HCT116 (cell line): ENCODE data around the gene ZNF432. TPM values are rescaled to one million over a fixed set of nuclear protein-coding genes. Genes with fewer than 3 reads are reported as not detected.

Source experiments
- ATAC-seq: fragments of 200-7000 bp; cut with Tn5 transposase; 2 replicates; pipeline ENCODE4 v1.9.1; 2020; ENCODE audit warnings: mild to moderate bottlenecking, moderate library complexity
- BruUV-seq: library from RNA; stranded (reverse); fragments of 400-500 nt; replicated peaks from 2 replicates; lab custom pipeline; 2021; lab: Mats Ljungman, UMichigan
- CTCF ChIA-PET: fragments of 300-600 bp; sonication (Branson Sonifier 250); formaldehyde crosslinking; loops from one replicate; lab custom pipeline; 2021; ENCODE audit warnings: antibody characterized with exemption; lab: Charles Lee
- POLR2A ChIA-PET: fragments of 300-600, 350-600 bp; sonication (Branson Sonifier 250); formaldehyde crosslinking; loops from one replicate; lab custom pipeline; 2021; ENCODE audit warnings: antibody characterized with exemption; lab: Charles Lee
- RAD21 ChIA-PET, 2 experiments: fragments of 300-600 bp; sonication (Branson Sonifier 250); formaldehyde crosslinking; loops; one replicate each; lab custom pipeline; 2023; ENCODE audit warnings: low total read pairs in 2 of 2; ENCODE audit not compliant: uncharacterized antibody in 2 of 2, unreplicated experiment in 2 of 2, low non-redundant PET in 1 of 2; lab: Charles Lee
- DNase-seq: peaks from one replicate; pipeline ENCODE4 v3.0.0-alpha.2; 2010; ENCODE audit warnings: low read depth, low spot score
- H2AFZ ChIP-seq: fragments of 200-600 bp; shearing (Covaris generic), sonication (generic); 2 replicates; pipeline ENCODE4 v1.6.1; 2017; ENCODE audit warnings: low read depth, mixed run types, mixed read lengths, antibody characterized with exemption, low read length; ENCODE audit not compliant: poor library complexity, severe bottlenecking
- H3K27ac ChIP-seq: 2 replicates; pipeline ENCODE4 v1.5.1; 2012; ENCODE audit warnings: low read depth, low read length
- H3K27me3 ChIP-seq: fragments of 200-600 bp; sonication (generic); 2 replicates; pipeline ENCODE4 v1.6.1; 2016; ENCODE audit warnings: mixed run types, low read length, mixed read lengths; ENCODE audit not compliant: insufficient read depth
- H3K36me3 ChIP-seq, 2 experiments: fragments of 200-500 bp in 1 of 2; fragments of 200-600 bp in 1 of 2; sonication (Bioruptor generic) in 1 of 2; sonication (generic) in 1 of 2; 2 replicates each; pipeline versions ENCODE4 v1.5.1 to v1.6.1; 2014 to 2016; ENCODE audit warnings: low read length in 2 of 2, inconsistent platforms in 1 of 2, mixed read lengths in 1 of 2, mixed run types in 1 of 2; ENCODE audit not compliant: insufficient read depth in 2 of 2, control insufficient read depth in 1 of 2
- H3K4me1 ChIP-seq, 2 experiments: fragments of 200-600 bp in 1 of 2; sonication (generic) in 1 of 2; 2 replicates each; pipeline versions ENCODE4 v1.5.1 to v1.6.1; 2012 to 2017; ENCODE audit warnings: low read length in 2 of 2, inconsistent platforms in 1 of 2, mild to moderate bottlenecking in 1 of 2, mixed read lengths in 1 of 2, mixed run types in 1 of 2, moderate library complexity in 1 of 2; ENCODE audit not compliant: insufficient read depth in 2 of 2, control insufficient read depth in 1 of 2
- H3K4me2 ChIP-seq: fragments of 200-600 bp; sonication (generic); 2 replicates; pipeline ENCODE4 v1.6.1; 2017; ENCODE audit warnings: mixed run types, low read length, mixed read lengths
- H3K4me3 ChIP-seq, 2 experiments: fragments of 200-600 bp in 1 of 2; sonication (generic) in 1 of 2; replicated peaks in 1 of 2; 2 replicates each; pipeline ENCODE4 v1.5.1; 2011 to 2016; ENCODE audit warnings: low read length in 2 of 2, control low read depth in 1 of 2, low read depth in 1 of 2, mild to moderate bottlenecking in 1 of 2, mixed read lengths in 1 of 2, mixed run types in 1 of 2
- H3K79me2 ChIP-seq: fragments of 200-600 bp; sonication (generic); 2 replicates; pipeline ENCODE4 v1.6.1; 2017; ENCODE audit warnings: mild to moderate bottlenecking, mixed run types, low read length, moderate library complexity, mixed read lengths; ENCODE audit not compliant: insufficient read depth
- H3K9ac ChIP-seq: fragments of 200-600 bp; sonication (generic); 2 replicates; pipeline ENCODE4 v1.6.1; 2016; ENCODE audit warnings: low read length, mixed read lengths
- H3K9me2 ChIP-seq: fragments of 200-600 bp; sonication (generic), shearing (Covaris generic); 2 replicates; pipeline ENCODE4 v1.6.1; 2017; ENCODE audit warnings: mixed run types, mild to moderate bottlenecking, moderate library complexity; ENCODE audit not compliant: insufficient read depth
- H3K9me3 ChIP-seq, 2 experiments: fragments of 200-500 bp in 1 of 2; fragments of 200-600 bp in 1 of 2; sonication (Bioruptor generic) in 1 of 2; sonication (generic) in 1 of 2; 2 replicates each; pipeline ENCODE4 v1.6.1; 2014 to 2017; ENCODE audit warnings: low read length in 2 of 2, mixed read lengths in 2 of 2, inconsistent platforms in 1 of 2, low read depth in 1 of 2, mild to moderate bottlenecking in 1 of 2, mixed run types in 1 of 2, moderate library complexity in 1 of 2; ENCODE audit not compliant: control insufficient read depth in 1 of 2, insufficient read depth in 1 of 2
- H4K20me1 ChIP-seq: fragments of 200-600 bp; sonication (generic), shearing (Covaris generic); 2 replicates; pipeline ENCODE4 v1.6.1; 2017; ENCODE audit warnings: mixed run types, mild to moderate bottlenecking, moderate library complexity; ENCODE audit not compliant: insufficient read depth
- CBX3 ChIP-seq: IDR thresholded peaks from 2 replicates; pipeline ENCODE4 v1.6.1; 2012; ENCODE audit warnings: low read depth
- ELF1 ChIP-seq: IDR thresholded peaks from 2 replicates; pipeline ENCODE4 v1.6.1; 2012; ENCODE audit warnings: low read depth, borderline replicate concordance
- EZH2phosphoT487 ChIP-seq: fragments of 200-600 bp; IDR thresholded peaks from 2 replicates; pipeline ENCODE4 v1.6.1; 2018; ENCODE audit warnings: antibody characterized with exemption, borderline replicate concordance
- MAX ChIP-seq: IDR thresholded peaks from 2 replicates; pipeline ENCODE4 v1.6.1; 2012
- POLR2A ChIP-seq: IDR thresholded peaks from 2 replicates; pipeline ENCODE4 v1.7.0; 2011; ENCODE audit warnings: borderline replicate concordance; ENCODE audit not compliant: insufficient read depth, insufficient read length; ENCODE audit errors: extremely low read depth
- POLR2AphosphoS5 ChIP-seq: IDR thresholded peaks from 2 replicates; pipeline ENCODE4 v1.6.1; 2011; ENCODE audit warnings: mild to moderate bottlenecking, low read depth, low read length, moderate library complexity
- SIN3A ChIP-seq: IDR thresholded peaks from 2 replicates; pipeline ENCODE4 v1.6.1; 2012; ENCODE audit warnings: low read depth
- SP1 ChIP-seq: IDR thresholded peaks from 2 replicates; pipeline ENCODE4 v1.6.1; 2012; ENCODE audit warnings: low read depth
- SRF ChIP-seq: IDR thresholded peaks from 2 replicates; pipeline ENCODE4 v1.6.1; 2012; ENCODE audit warnings: low read depth
- TCF7L2 ChIP-seq: IDR thresholded peaks from 2 replicates; pipeline ENCODE4 v1.7.0; 2011; ENCODE audit warnings: borderline replicate concordance, inconsistent platforms; ENCODE audit not compliant: insufficient read depth, insufficient read length; ENCODE audit errors: extremely low read depth
- ZFX ChIP-seq: fragments of 450-650 bp; IDR thresholded peaks from 2 replicates; pipeline ENCODE4 v1.6.1; 2017
- intact Hi-C: fragments of 100-400 bp; cut with micrococcal nuclease; formaldehyde crosslinking; loops from 2 replicates; pipeline ENCODE4 v1.10.0; 2022
- total RNA-seq: library from RNA; stranded (reverse); gene quantifications from one replicate; pipeline ENCODE4 v1.2.1, GENCODE V29; 2021; ENCODE audit not compliant: unreplicated experiment

ZNF432 gene
- total RNA-seq, 1 experiment from 2014 or later: 0.64 TPM

GRCh38 chr19:52070496-52070895 lies 21.9 kb upstream of the ZNF432 start:
- Histone ChIP-seq H3K9me2 (no peaks in the 10 kb centered on the region), H2AFZ (no peak overlapping the region), H3K36me3 (no peaks in the 10 kb centered on the region), H3K4me2 (no peak overlapping the region), H3K79me2 (no peaks in the 10 kb centered on the region), H3K27me3 (no peaks in the 10 kb centered on the region), H3K9me3 (peaks cover 17 to 21% of the 10 kb centered on the region in 2 experiments; a peak in 2 of 4 replicates), H3K27ac (no peak overlapping the region), H4K20me1 (no peaks in the 10 kb centered on the region), H3K4me1 (no peaks in the 10 kb centered on the region), H3K9ac (no peak overlapping the region), H3K4me3 (no peak overlapping the region)
- CTCF ChIA-PET: no interaction called here
- POLR2A ChIA-PET: no interaction called here
- no TSS peak for BruUV-seq
- no peak for ATAC-seq
- no peak for DNase-seq
- intact Hi-C loops: loop anchor here (10.0 kb wide), 1 partner anchor 226 kb away; no protein-coding TSS in a partner anchor
- RAD21 ChIA-PET: no interaction called here
- TF ChIP-seq SP1 (no peak), POLR2AphosphoS5 (no peak), SRF (no peak), SIN3A (no peak), ZFX (no peak), CBX3 (no peak), ELF1 (no peak), POLR2A (no peak)

- Histone ChIP-seq H3K9me3 (peaks cover 19 to 21% of the 10 kb centered on the region in 2 experiments; a peak in 2 of 4 replicates), H3K79me2 (no peaks in the 10 kb centered on the region), H3K4me1 (no peaks in the 10 kb centered on the region), H3K4me2 (no peak overlapping the region), H2AFZ (no peak overlapping the region), H3K9ac (no peak overlapping the region), H3K36me3 (no peaks in the 10 kb centered on the region)
- ATAC-seq (no peak), DNase-seq (no peak)
- intact Hi-C loops: loop anchor here (10.0 kb wide), 1 partner anchor 225 kb away; no protein-coding TSS in a partner anchor
- ChIA-PET RAD21 (no interaction called here), CTCF (no interaction called here)
- TF ChIP-seq ZFX: no peak
- TF ChIP-seq MAX: no peak
- no peak for TF ChIP-seq EZH2phosphoT487
- no peak for TF ChIP-seq TCF7L2
- no peak for TF ChIP-seq SP1
- TF ChIP-seq SRF: no peak
- TF ChIP-seq, all 23 proteins: peak for 0
- Histone ChIP-seq H3K27ac (no peak overlapping the region), H3K27me3 (no peaks in the 10 kb centered on the region), H3K9me2 (no peaks in the 10 kb centered on the region), H4K20me1 (no peaks in the 10 kb centered on the region), H3K4me3 (no peak overlapping the region)
- BruUV-seq: no TSS peak
- POLR2A ChIA-PET: no interaction called here
These were observed 21.0 kb upstream of the ZNF432 start for GRCh38 chr19:52069653-52070052.
